Caco-2 (cell line): ENCODE measurements around the gene RCE1. TPM values are rescaled to one million over a fixed set of nuclear protein-coding genes. Genes with fewer than 3 reads are reported as not detected.

Experiments
- BruUV-seq: library from RNA; stranded (reverse); fragments of 400-500 nt; replicated peaks from 2 replicates; lab custom pipeline; 2021; lab: Mats Ljungman, UMichigan
- CTCF ChIA-PET: fragments of 300-600 bp; sonication (Branson Sonifier 250); formaldehyde crosslinking; loops from one replicate; lab custom pipeline; 2022; ENCODE audit warnings: antibody characterized with exemption; lab: Charles Lee
- POLR2A ChIA-PET: fragments of 300-600 bp; sonication (Branson Sonifier 250); formaldehyde crosslinking; loops from one replicate; lab custom pipeline; 2022; ENCODE audit warnings: antibody characterized with exemption; lab: Charles Lee
- DNase-seq, 2 experiments: peaks; one replicate each; pipeline versions ENCODE4 v3.0.0 to v3.0.0-alpha.2; 2020 to 2022
- H3K27me3 ChIP-seq: replicated peaks from 2 replicates; pipeline ENCODE4 v1.6.0; 2011; ENCODE audit warnings: low read length; ENCODE audit not compliant: control insufficient read depth, insufficient read depth
- H3K36me3 ChIP-seq: 2 replicates; pipeline ENCODE4 v1.5.1; 2011; ENCODE audit warnings: low read length; ENCODE audit not compliant: control insufficient read depth, insufficient read depth
- H3K4me1 ChIP-seq: fragments of 250-450 bp; sonication (Bioruptor Pico); 2 replicates; pipeline ENCODE4 v1.5.1; 2020; ENCODE audit warnings: mild to moderate bottlenecking
- H3K4me3 ChIP-seq: 2 replicates; pipeline ENCODE4 v1.5.1; 2011; ENCODE audit warnings: low read depth, mild to moderate bottlenecking, control low read depth, low read length
- H3K9me3 ChIP-seq: fragments of 250-450 bp; sonication (Bioruptor Pico); 2 replicates; pipeline ENCODE4 v1.5.1; 2020; ENCODE audit warnings: mild to moderate bottlenecking, moderate library complexity
- H3K27ac Mint-ChIP-seq: one replicate; pipeline ENCODE4 v1.8.0; 2022; ENCODE audit warnings: mixed read lengths; ENCODE audit not compliant: unreplicated experiment
- H3K27me3 Mint-ChIP-seq: one replicate; pipeline ENCODE4 v1.8.0; 2022; ENCODE audit warnings: mixed read lengths; ENCODE audit not compliant: insufficient read depth, unreplicated experiment
- H3K36me3 Mint-ChIP-seq: one replicate; pipeline ENCODE4 v1.8.0; 2022; ENCODE audit warnings: mild to moderate bottlenecking, mixed read lengths; ENCODE audit not compliant: insufficient read depth, unreplicated experiment
- H3K4me1 Mint-ChIP-seq: one replicate; pipeline ENCODE4 v1.8.0; 2022; ENCODE audit warnings: low read depth, mixed read lengths; ENCODE audit not compliant: unreplicated experiment
- H3K4me3 Mint-ChIP-seq: one replicate; pipeline ENCODE4 v1.8.0; 2022; ENCODE audit warnings: mild to moderate bottlenecking, moderate library complexity, mixed read lengths; ENCODE audit not compliant: unreplicated experiment
- H3K9me3 Mint-ChIP-seq: one replicate; pipeline ENCODE4 v1.8.0; 2022; ENCODE audit warnings: mixed read lengths; ENCODE audit not compliant: unreplicated experiment
- intact Hi-C: fragments of 100-400 bp; cut with micrococcal nuclease; formaldehyde crosslinking; loops from one replicate; pipeline ENCODE4 v1.10.0; 2022; ENCODE audit not compliant: unreplicated experiment
- total RNA-seq: library from RNA; stranded (reverse); gene quantifications from 2 replicates; pipeline ENCODE4 v1.2.3, GENCODE V29; 2022
- TF ChIP-seq, protein P1 (sequence below), 2 experiments: fragments of 200-600 bp in 1 of 2; IDR thresholded peaks; 1 replicate in 1 of 2; 2 replicates in 1 of 2; pipeline versions ENCODE4 v1.5.1 to v1.8.0; 2011 to 2022; ENCODE audit warnings: antibody characterized with exemption in 1 of 2, control low read depth in 1 of 2, inconsistent platforms in 1 of 2, low read depth in 1 of 2, low read length in 1 of 2, mild to moderate bottlenecking in 1 of 2, moderate library complexity in 1 of 2; ENCODE audit not compliant: insufficient read depth in 1 of 2, severe bottlenecking in 1 of 2, unreplicated experiment in 1 of 2

RCE1 gene
- total RNA-seq, 1 experiment from 2014 or later: 60.7 TPM

DNA sequence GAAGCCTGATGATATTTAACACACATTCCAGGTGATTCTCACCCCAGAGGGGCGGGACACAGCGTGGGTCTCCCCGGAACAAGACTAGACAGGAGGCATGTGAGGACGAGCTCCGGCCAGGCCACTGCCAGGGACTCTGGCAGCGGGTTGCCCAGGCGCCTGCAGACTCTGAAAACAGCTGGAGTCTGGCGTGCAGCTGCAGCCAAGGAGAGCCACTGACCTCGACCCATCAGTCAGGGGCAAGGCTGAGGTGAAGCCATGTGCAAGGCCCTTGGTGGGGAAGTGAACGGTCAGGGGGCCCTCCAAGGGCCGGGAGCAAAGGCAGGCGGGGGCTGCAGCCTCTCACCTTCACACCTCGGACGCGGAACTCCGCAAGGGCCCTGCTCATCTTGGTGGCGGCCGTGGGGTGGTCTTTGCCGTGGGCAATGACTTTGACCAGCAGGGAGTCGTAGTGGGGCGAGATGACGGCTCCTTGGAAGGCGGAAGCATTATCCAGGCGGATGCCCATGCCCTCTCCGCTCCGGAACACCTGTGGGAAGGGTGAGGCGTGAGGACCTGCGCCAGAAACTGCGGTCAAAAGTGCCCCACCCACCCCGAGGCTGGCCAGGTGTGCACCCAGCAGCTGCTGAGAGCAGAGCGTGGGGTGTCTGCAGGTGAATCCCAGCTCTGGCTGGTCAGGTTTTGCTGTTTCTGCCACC, 20.3 kb downstream of the RCE1 start:
- no peak for DNase-seq
- Mint-ChIP-seq H3K9me3 (no peaks in the 10 kb centered on the region), H3K27me3 (no peaks in the 10 kb centered on the region), H3K4me3 (no peak overlapping the region), H3K36me3 (no peaks in the 10 kb centered on the region), H3K4me1 (no peaks in the 10 kb centered on the region), H3K27ac (no peak overlapping the region)
- no peaks in the 10 kb centered on the region for H3K27me3 ChIP-seq
- no peaks in the 10 kb centered on the region for H3K9me3 ChIP-seq
- no peaks in the 10 kb centered on the region; the same call in 1 of the 2 replicates for H3K36me3 ChIP-seq
- POLR2A ChIA-PET: no interaction called here
- H3K4me1 ChIP-seq: no peaks in the 10 kb centered on the region
- intact Hi-C loops: no loop called here
- TF ChIP-seq, protein P1, sequence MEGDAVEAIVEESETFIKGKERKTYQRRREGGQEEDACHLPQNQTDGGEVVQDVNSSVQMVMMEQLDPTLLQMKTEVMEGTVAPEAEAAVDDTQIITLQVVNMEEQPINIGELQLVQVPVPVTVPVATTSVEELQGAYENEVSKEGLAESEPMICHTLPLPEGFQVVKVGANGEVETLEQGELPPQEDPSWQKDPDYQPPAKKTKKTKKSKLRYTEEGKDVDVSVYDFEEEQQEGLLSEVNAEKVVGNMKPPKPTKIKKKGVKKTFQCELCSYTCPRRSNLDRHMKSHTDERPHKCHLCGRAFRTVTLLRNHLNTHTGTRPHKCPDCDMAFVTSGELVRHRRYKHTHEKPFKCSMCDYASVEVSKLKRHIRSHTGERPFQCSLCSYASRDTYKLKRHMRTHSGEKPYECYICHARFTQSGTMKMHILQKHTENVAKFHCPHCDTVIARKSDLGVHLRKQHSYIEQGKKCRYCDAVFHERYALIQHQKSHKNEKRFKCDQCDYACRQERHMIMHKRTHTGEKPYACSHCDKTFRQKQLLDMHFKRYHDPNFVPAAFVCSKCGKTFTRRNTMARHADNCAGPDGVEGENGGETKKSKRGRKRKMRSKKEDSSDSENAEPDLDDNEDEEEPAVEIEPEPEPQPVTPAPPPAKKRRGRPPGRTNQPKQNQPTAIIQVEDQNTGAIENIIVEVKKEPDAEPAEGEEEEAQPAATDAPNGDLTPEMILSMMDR (IDR thresholded peaks at IDR 0.05; ENCODE audit: insufficient read depth in 1 of 2, low read depth in 1 of 2, low read length in 1 of 2, severe bottlenecking in 1 of 2, unreplicated experiment in 1 of 2): no peak
- CTCF ChIA-PET: no interaction called here
- H3K4me3 ChIP-seq: no peak overlapping the region
- no TSS peak for BruUV-seq

DNA sequence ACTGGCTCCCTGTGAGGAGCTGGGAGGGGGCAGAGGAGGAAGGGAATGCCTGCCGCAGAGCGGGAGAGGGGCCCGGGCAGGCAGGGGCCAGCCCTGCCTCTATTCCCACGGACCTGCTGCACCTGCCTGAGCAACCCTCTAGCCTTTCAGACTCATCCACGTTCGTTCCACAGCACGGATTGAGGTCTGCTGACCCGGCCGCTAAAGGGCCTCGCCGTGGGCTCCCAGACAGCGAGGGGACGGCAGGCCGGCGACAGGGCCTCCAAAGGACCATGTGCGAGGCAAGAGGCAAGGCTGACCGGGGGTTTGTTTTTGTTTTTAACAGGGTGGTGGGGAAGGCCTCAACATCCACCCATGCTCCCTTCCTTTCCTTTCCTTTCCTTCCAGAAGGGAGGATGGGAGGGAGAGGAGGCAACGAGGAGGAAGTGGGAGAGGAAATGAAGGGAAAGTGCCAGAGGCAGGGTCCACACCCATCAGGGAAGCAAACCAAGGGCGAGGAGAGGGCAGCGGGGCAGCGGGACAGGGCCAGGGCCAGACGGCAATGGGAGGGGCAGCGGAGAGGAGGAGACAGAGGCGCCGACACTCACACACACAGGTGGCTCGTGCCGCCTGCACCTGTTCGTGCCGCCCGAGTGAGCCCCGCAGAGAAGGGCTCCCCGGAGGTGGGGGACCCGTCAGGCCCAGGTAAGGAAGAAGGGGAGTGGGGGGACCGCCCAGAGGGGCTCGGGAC, 21.1 kb downstream of the RCE1 start:
- Mint-ChIP-seq H3K4me1 (no peaks in the 10 kb centered on the region), H3K9me3 (no peaks in the 10 kb centered on the region), H3K4me3 (no peak overlapping the region), H3K27me3 (no peaks in the 10 kb centered on the region), H3K36me3 (no peaks in the 10 kb centered on the region), H3K27ac (no peak overlapping the region)
- intact Hi-C loops: no loop called here
- Histone ChIP-seq H3K4me1 (peaks cover 4% of the 10 kb centered on the region; the same call in 1 of the 2 replicates), H3K4me3 (no peak overlapping the region), H3K36me3 (no peaks in the 10 kb centered on the region; the same call in 1 of the 2 replicates), H3K9me3 (no peaks in the 10 kb centered on the region), H3K27me3 (no peaks in the 10 kb centered on the region)
- TF ChIP-seq, protein P1 (IDR thresholded peaks at IDR 0.05; ENCODE audit: insufficient read depth in 1 of 2, low read depth in 1 of 2, low read length in 1 of 2, severe bottlenecking in 1 of 2, unreplicated experiment in 1 of 2): no peak
- CTCF ChIA-PET: interaction anchor here (0.7 to 1.6 kb wide), 2 partner anchors 19 to 186 kb away, joined by 3 read pairs; no protein-coding TSS in a partner anchor
- BruUV-seq: no TSS peak
- no peak for DNase-seq
- POLR2A ChIA-PET: interaction anchor here (0.6 kb wide), 1 partner anchor 40 kb away, joined by 8 read pairs; no protein-coding TSS in a partner anchor

DNA sequence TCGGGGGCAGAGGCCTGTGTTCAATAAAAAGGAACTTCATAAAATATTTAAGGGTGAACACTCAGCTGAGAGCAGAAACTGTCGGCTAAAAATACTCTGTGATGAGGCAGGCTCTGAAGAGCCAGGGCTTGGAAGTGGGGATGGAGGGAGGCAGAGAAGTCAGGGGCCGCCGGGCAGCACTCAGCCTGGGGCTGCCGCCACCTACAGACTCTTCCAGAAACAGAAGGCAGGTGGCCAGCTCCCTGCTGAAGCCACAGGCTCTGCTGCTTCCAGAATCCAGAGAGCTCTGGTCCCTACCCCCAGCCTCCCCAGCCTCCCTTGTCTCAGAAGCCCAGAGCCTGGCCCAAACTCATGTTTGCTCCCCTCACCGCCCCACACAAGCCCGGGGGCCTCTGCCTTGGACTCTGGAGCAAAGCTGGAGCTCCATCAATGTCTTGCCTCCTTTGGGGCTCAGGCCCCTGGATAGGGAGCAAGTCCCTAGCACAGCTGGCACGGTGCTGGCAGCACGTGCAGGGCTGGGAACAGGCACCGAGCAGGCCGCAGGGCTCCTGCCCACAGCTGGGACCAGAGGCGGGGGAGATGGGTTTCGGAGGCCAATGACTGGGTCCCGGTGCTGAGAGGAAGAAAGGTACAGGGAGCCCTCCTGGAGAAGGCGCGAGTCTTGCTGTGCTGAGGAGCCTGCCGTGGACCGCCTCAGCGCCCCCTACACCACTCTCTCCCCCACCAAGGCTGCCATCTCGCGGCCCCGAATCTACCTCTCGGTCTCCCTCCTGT, 21.9 kb downstream of the RCE1 start:
- H3K27me3 Mint-ChIP-seq: no peaks in the 10 kb centered on the region
- no peak overlapping the region for H3K4me3 ChIP-seq
- H3K36me3 Mint-ChIP-seq: no peaks in the 10 kb centered on the region
- no TSS peak for BruUV-seq
- intact Hi-C loops: loop anchor here (5.0 kb wide), 2 partner anchors 92 to 112 kb away; partner anchors contain the start of genes C11orf86 and PC
- H3K4me3 Mint-ChIP-seq: no peak overlapping the region
- POLR2A ChIA-PET: interaction anchor here (0.6 kb wide), 1 partner anchor 39 kb away, joined by 8 read pairs; no protein-coding TSS in a partner anchor
- CTCF ChIA-PET: interaction anchor here (0.7 to 1.6 kb wide), 2 partner anchors 20 to 186 kb away, joined by 3 read pairs; no protein-coding TSS in a partner anchor
- H3K27ac Mint-ChIP-seq: no peak overlapping the region
- H3K27me3 ChIP-seq: no peaks in the 10 kb centered on the region
- no peaks in the 10 kb centered on the region; the same call in 1 of the 2 replicates for H3K36me3 ChIP-seq
- TF ChIP-seq, protein P1 (IDR thresholded peaks at IDR 0.05; ENCODE audit: insufficient read depth in 1 of 2, low read depth in 1 of 2, low read length in 1 of 2, severe bottlenecking in 1 of 2, unreplicated experiment in 1 of 2): peak in 1 of 2 experiments; percentile 7
- no peaks in the 10 kb centered on the region for H3K9me3 ChIP-seq
- no peaks in the 10 kb centered on the region for H3K4me1 Mint-ChIP-seq
- DNase-seq: no peak
- no peaks in the 10 kb centered on the region for H3K9me3 Mint-ChIP-seq
- peaks cover 4% of the 10 kb centered on the region; the same call in 1 of the 2 replicates for H3K4me1 ChIP-seq
